ENCODE results near the gene PSMB2. TPM values are rescaled to one million over a fixed set of nuclear protein-coding genes. Genes with fewer than 3 reads are reported as not detected.
A peak's percentile ranks its signal among the peaks of the same experiment; 100 is the strongest.
"Not testable (repeated sequence)": the region's sequence is repeated elsewhere in the genome, so short reads cannot be mapped to it uniquely, and the experiment has no call there.

The PSMB2 gene
- 10 to 100 TPM; 78.6 to 95.7 TPM for total RNA-seq

DNA sequence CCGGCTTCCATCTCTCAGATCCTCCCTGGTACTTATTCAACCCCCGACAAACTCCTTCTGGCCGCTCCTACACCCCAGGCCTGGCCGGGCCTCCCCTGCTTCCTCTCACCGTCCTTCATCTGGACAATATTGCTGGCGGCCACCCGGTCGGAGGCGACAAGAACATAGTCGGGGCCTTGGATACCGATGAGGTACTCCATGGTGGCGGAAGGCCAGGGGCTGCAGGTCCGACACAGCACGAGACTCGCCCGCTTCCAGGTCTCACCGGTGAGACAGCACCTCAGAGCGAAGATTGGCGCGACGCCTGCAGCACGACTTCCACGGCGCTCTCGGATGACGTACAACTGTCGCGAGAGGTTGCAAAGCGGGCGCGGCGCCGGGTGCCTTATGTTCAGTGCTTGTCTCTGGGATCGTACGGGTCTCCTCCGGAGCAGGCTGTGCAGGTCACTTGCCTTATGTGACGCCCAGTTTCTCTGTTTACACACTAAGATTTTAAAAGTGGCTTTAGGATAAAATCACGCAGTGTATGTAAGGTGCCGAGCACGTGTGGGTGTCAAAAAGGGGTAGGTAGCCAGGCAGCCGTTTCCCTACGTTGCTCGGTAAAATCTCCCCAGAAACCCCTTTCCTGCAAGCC, at the start of gene PSMB2:
PSMB2 (minus strand) TSS at position 294 of the 634 bp plus-strand sequence; CDS start at position 200, 94 bp downstream.
- Mint-ChIP-seq H3K27me3 (peaks cover 28% of the 10 kb centered on the region), H3K4me1 (peaks cover 38% of the 10 kb centered on the region), H3K36me3 (ENCODE audit: low read depth) (peaks cover 6% of the 10 kb centered on the region), H3K27ac (peak within 1 kb of the TSS; percentile 99), H3K4me3 (peak within 1 kb of the TSS; percentile 99), H3K9me3 (no peaks in the 10 kb centered on the region)
- peak; percentile 97 for DNase-seq
- ChIA-PET POLR2A (no interaction called here), CTCF (no interaction called here)

DNA sequence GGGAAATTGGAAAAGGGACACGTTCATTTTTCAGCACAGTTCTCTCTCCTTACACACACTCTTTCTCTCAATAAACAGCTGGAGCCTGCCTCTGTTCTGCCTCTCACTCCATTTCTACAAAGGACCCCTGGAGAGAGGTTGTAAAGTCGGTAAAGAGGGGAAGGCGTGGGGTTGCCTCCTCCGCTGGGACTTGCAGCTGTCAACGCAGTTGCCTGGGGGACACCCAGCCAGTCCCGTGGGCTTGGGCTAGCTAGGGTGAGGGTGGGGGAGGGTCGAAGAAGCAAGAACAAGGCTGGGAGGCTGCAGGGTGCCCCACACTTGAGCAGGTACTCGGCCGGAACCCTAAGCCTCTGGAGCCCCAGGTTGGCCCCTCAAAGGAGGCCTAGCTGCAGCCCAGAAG, 49.8 kb upstream of the PSMB2 start:
- H3K4me3 Mint-ChIP-seq: no peak overlapping the region
- H3K4me1 Mint-ChIP-seq: no peaks in the 10 kb centered on the region
- ChIA-PET POLR2A (no interaction called here), CTCF (no interaction called here)
- H3K36me3 Mint-ChIP-seq (ENCODE audit: low read depth): no peaks in the 10 kb centered on the region
- H3K27ac Mint-ChIP-seq: no peak overlapping the region
- H3K9me3 Mint-ChIP-seq: no peaks in the 10 kb centered on the region
- peaks cover 17% of the 10 kb centered on the region for H3K27me3 Mint-ChIP-seq
- no peak for DNase-seq

DNA sequence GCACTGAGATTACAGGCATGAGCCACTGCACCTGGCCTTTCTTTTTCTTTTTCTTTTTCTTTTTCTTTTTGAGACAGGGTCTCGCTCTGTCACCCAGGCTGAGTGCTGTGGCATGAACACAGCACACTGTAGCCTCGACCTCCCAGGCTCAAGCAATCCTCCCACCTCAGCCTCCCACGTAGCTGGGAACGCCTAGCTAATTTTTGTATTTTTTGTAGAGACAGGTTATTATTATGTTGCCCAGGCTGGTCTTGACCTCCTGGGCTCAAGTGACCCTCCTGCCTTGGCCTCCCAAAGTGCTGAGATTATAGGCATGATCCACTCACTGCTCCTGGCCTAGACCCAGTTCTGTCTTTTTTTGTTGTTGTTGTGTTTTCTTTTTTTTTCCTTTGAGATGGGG, 48.8 kb upstream of the PSMB2 start:
- H3K36me3 Mint-ChIP-seq (ENCODE audit: low read depth); DNase-seq; H3K9me3 Mint-ChIP-seq; POLR2A ChIA-PET; H3K4me1 Mint-ChIP-seq; H3K4me3 Mint-ChIP-seq; H3K27ac Mint-ChIP-seq: not testable (repeated sequence)
- CTCF ChIA-PET: interaction anchor here (0.6 to 0.9 kb wide), 2 partner anchors 8 to 22 kb away, joined by 3 read pairs; no protein-coding TSS in a partner anchor
- peaks cover 15% of the 10 kb centered on the region for H3K27me3 Mint-ChIP-seq

DNA sequence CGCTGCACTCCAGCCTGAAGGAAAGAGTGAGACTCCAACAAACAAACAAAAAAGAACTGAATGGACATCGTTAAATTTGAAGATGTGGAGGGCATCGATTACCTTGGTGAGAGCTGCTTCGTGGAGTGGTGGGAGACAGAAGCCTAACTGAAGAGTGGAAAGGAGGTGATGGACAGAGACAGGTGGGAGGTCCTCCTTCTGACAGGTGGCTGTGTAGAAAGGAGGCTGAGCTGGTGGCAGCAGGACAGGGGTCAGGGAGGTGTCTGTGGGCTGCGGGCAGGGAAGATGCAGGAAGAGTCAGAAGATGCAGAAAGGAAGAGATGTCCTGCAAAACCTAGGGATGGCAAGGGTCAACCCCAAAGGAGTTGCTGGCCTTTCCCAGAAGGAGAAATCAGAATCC, 46.8 kb upstream of the PSMB2 start:
- CTCF ChIA-PET: no interaction called here
- Mint-ChIP-seq H3K4me3 (no peak overlapping the region), H3K4me1 (no peaks in the 10 kb centered on the region), H3K27ac (no peak overlapping the region), H3K9me3 (no peaks in the 10 kb centered on the region), H3K27me3 (peaks cover 18% of the 10 kb centered on the region), H3K36me3 (ENCODE audit: low read depth) (no peaks in the 10 kb centered on the region)
- DNase-seq: no peak
- POLR2A ChIA-PET: no interaction called here

DNA sequence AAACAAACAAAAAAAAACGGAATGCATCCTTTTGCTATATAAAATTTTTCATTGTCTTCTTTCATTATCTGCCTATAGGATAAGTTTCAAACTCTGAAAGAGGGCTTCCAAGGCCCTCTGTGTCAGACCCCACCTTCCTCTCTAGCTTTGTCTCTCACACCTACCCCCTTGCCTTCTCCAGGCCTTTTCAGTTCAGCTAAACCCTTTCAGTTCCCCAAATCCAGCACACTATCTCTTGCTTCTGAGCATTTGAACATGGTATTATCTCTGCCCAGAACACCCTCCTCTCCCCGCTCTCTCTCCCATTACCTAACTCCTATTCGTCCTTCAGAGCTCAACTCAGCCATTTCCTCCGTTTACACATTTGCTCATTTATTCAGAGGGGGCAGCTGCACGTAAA, 41.7 kb upstream of the PSMB2 start:
- Mint-ChIP-seq H3K27ac (no peak overlapping the region), H3K4me1 (no peaks in the 10 kb centered on the region), H3K4me3 (no peak overlapping the region), H3K9me3 (no peaks in the 10 kb centered on the region), H3K36me3 (ENCODE audit: low read depth) (no peaks in the 10 kb centered on the region), H3K27me3 (peaks cover 20% of the 10 kb centered on the region)
- ChIA-PET POLR2A (no interaction called here), CTCF (no interaction called here)
- DNase-seq: no peak

DNA sequence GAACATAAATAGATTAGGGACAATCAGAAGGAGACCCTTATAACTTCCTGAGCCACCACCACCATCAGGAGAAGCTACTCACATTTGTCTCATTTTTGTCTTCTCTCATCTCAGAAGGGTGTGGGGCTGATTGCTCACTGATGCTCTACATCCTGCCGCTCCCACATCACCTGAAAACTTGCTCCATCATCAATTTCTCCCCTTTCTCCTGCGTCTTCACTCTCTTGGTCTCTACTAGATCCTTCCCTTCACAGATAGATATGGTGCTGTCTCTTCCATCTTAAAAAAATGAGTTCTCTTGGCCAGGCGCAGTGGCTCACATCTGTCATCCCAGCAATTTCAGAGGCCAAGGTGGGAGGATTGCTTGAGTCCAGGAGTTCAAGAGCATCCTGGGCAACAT, 38.9 kb upstream of the PSMB2 start:
- Mint-ChIP-seq H3K9me3 (no peaks in the 10 kb centered on the region), H3K27me3 (peaks cover 17% of the 10 kb centered on the region), H3K4me3 (no peak overlapping the region), H3K27ac (no peak overlapping the region), H3K36me3 (ENCODE audit: low read depth) (no peaks in the 10 kb centered on the region), H3K4me1 (no peaks in the 10 kb centered on the region)
- CTCF ChIA-PET: no interaction called here
- DNase-seq: no peak
- POLR2A ChIA-PET: no interaction called here

DNA sequence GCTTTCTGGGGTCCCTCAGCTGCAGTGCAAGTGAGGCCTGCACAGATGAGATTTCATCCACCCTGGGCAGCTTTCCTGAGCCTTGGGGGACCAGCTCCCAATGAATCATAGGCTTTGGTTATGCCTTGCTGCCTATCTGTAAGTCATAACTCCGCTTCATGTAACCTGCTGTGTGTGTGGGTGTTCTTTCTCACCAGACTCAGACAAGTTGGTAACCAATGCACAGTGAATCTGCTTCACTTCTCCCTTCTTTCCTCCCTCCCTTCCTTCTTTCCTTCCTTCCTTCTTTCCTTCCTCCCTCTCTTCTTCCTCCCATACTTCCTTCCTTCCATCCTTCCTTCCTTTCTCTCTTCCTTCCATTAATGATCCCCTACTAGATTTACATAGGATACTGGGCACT, 34.4 kb upstream of the PSMB2 start:
- H3K27ac Mint-ChIP-seq: no peak overlapping the region
- H3K27me3 Mint-ChIP-seq: peaks cover 14% of the 10 kb centered on the region
- H3K36me3 Mint-ChIP-seq (ENCODE audit: low read depth): no peaks in the 10 kb centered on the region
- no peak for DNase-seq
- no peak overlapping the region for H3K4me3 Mint-ChIP-seq
- CTCF ChIA-PET: interaction anchor here (1.3 kb wide), 1 partner anchor 10 kb away, joined by 3 read pairs; no protein-coding TSS in a partner anchor
- peaks cover 5% of the 10 kb centered on the region for H3K4me1 Mint-ChIP-seq
- no peaks in the 10 kb centered on the region for H3K9me3 Mint-ChIP-seq
- POLR2A ChIA-PET: no interaction called here

DNA sequence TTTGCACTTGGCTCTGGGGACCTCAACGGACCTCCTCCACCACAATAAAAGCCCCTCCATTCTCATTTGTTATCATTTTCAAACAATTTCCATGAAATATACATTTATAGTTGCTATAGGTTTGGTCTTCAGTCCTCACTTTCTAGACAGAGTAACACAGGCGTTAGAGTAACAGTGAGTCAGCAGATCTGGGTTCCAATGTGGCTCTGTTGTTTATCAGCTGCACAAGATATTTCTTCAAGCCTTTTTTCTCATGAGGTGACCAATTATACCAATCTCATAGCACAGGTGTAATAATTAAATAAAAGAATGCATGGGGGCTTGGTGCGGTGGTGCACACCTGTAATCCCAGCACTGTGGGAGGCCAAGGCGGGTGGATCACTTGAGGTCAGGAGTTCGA, 32.8 kb upstream of the PSMB2 start:
- no peak for DNase-seq
- H3K27ac Mint-ChIP-seq: no peak overlapping the region
- H3K27me3 Mint-ChIP-seq: peaks cover 10% of the 10 kb centered on the region
- H3K9me3 Mint-ChIP-seq: no peaks in the 10 kb centered on the region
- H3K36me3 Mint-ChIP-seq (ENCODE audit: low read depth): no peaks in the 10 kb centered on the region
- ChIA-PET POLR2A (interaction anchor here (0.6 kb wide), 1 partner anchor 15 kb away, joined by 8 read pairs; no protein-coding TSS in a partner anchor), CTCF (interaction anchor here (0.7 kb wide), 1 partner anchor 314 kb away, joined by 4 read pairs; no protein-coding TSS in a partner anchor)
- H3K4me1 Mint-ChIP-seq: peaks cover 5% of the 10 kb centered on the region
- no peak overlapping the region for H3K4me3 Mint-ChIP-seq

DNA sequence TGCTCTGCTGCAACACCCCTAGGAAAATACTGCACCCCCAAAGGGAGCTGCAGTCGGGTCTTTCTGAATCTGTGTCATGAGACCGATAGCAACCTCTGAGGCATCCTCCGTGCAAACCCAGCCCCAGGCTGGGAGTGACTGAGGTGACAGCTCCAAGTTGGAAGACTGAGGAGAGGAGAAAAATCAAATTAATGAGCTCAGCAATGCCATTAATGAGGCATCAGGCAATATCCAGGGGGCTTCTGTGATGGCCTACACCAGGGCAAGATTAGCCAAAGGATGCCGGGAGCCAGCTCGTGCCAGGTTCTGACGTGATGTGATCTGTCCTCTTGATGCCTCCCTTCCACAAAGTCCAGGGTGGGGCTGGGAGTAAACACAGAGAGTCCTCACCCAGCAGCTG, 30.8 kb upstream of the PSMB2 start:
- Mint-ChIP-seq H3K27me3 (peaks cover 15% of the 10 kb centered on the region), H3K27ac (no peak overlapping the region)
- CTCF ChIA-PET: interaction anchor here (0.9 to 1.2 kb wide), 2 partner anchors 15 to 42 kb away, joined by 3 read pairs; no protein-coding TSS in a partner anchor

DNA sequence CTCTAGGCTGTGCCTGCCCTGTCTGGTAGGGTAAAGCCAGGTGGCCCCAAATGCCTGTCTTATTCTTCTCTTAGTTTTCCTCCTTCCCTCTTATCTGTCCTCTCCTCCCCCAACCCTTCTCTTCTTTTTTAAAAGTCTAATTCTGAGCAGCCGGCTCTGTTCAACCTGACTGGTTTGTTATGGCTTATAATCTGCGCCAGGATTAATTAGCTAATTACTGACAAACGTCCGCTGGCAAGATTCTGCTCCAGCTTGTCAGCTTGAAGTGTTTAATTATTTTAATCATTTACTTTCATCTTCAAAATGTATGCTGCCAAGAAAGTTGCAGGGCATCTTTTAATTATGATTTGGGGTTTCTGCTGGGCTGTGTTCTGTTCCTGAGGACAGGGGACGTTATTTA, 27.2 kb upstream of the PSMB2 start:
- no peaks in the 10 kb centered on the region for H3K9me3 Mint-ChIP-seq
- H3K27me3 Mint-ChIP-seq: peaks cover 19% of the 10 kb centered on the region
- ChIA-PET CTCF (interaction anchor here (1.0 to 1.9 kb wide), 2 partner anchors 21 to 23 kb away, joined by 3 to 6 read pairs; no protein-coding TSS in a partner anchor), POLR2A (no interaction called here)
- H3K36me3 Mint-ChIP-seq (ENCODE audit: low read depth): no peaks in the 10 kb centered on the region
- H3K4me1 Mint-ChIP-seq: peaks cover 3% of the 10 kb centered on the region
- no peak overlapping the region for H3K4me3 Mint-ChIP-seq
- no peak overlapping the region for H3K27ac Mint-ChIP-seq
- DNase-seq: no peak

More for the DNA sequence above, 30.8 kb upstream of the PSMB2 start:
- Mint-ChIP-seq H3K36me3 (ENCODE audit: low read depth) (no peaks in the 10 kb centered on the region), H3K9me3 (no peaks in the 10 kb centered on the region), H3K4me1 (peaks cover 5% of the 10 kb centered on the region), H3K4me3 (no peak overlapping the region)
- no peak for DNase-seq
- POLR2A ChIA-PET: interaction anchor here (0.6 kb wide), 1 partner anchor 273 kb away, joined by 7 read pairs; no protein-coding TSS in a partner anchor

DNA sequence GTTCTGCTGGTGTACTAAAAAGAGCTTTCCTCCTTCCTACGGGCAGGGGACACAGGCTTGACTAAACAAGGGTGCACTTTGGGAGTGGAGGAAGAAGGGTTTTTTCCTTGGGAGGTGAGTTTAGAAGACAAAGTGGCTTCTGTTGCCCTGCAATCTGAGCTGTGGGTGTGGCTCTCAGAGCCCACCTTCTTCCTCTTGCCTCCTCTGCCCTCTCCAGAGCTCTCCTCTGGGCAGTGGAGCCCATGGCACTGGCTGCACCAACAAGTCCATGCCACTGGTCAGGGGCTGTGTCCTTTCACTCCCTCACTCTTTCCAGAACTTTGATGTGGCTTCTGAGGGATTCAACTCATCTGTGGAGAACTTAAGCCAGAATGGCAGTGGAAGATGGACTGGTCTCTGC, 25.6 kb upstream of the PSMB2 start:
- POLR2A ChIA-PET: no interaction called here
- no peak for DNase-seq
- no peak overlapping the region for H3K27ac Mint-ChIP-seq
- H3K27me3 Mint-ChIP-seq: peaks cover 16% of the 10 kb centered on the region
- no peaks in the 10 kb centered on the region for H3K9me3 Mint-ChIP-seq
- no peak overlapping the region for H3K4me3 Mint-ChIP-seq
- no peaks in the 10 kb centered on the region for H3K36me3 Mint-ChIP-seq (ENCODE audit: low read depth)
- CTCF ChIA-PET: interaction anchor here (1.9 kb wide), 1 partner anchor 21 kb away, joined by 6 read pairs; no protein-coding TSS in a partner anchor
- H3K4me1 Mint-ChIP-seq: peaks cover 3% of the 10 kb centered on the region

DNA sequence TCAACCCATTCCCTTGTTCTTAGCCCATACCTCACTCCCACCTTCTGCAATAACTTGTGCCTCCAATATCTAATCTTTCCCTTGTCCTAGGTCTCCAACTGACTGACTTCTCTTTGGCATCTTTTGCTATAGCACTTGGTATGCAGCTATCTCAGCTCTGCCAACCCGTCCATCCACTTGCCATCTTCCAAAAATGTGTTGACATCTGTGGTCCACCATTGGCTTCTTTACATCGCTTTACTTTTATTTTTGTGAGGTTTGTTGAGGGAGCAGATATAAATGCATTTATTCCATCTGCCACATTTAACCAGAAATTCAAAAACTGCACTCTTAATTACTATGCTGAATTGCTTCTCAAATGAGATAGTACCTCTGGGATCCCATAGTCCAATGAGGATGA, 24.9 kb upstream of the PSMB2 start:
- Mint-ChIP-seq H3K4me1 (peaks cover 1% of the 10 kb centered on the region), H3K27ac (no peak overlapping the region), H3K36me3 (ENCODE audit: low read depth) (no peaks in the 10 kb centered on the region), H3K9me3 (no peaks in the 10 kb centered on the region), H3K4me3 (no peak overlapping the region), H3K27me3 (peaks cover 20% of the 10 kb centered on the region)
- no peak for DNase-seq
- ChIA-PET POLR2A (no interaction called here), CTCF (interaction anchor here (0.5 kb wide), 1 partner anchor 527 kb away, joined by 5 read pairs; no protein-coding TSS in a partner anchor)

DNA sequence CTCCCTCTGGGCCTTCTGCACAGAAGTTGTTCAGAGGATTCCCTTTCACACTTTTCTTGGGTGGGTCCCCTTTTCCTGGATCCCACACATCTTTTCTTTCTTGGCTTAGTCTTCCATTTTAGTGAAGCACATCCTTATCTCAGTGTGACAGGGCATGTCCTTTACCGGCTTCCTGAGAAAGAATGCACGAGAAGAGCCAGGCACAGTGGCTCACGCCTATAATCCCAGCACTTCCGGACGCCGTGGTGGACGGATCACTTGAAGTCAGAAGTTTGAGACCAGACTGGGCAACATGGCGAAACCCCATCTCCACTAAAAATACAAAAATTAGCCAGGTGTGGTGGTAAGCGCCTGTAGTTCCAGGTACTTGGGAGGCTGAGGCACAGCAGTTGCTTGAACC, 22.1 kb upstream of the PSMB2 start:
- Mint-ChIP-seq H3K36me3 (ENCODE audit: low read depth) (no peaks in the 10 kb centered on the region), H3K9me3 (no peaks in the 10 kb centered on the region), H3K4me1 (no peaks in the 10 kb centered on the region), H3K27ac (no peak overlapping the region), H3K27me3 (peaks cover 18% of the 10 kb centered on the region), H3K4me3 (no peak overlapping the region)
- ChIA-PET CTCF (interaction anchor here (0.7 kb wide), 1 partner anchor 26 kb away, joined by 3 read pairs; no protein-coding TSS in a partner anchor), POLR2A (no interaction called here)
- no peak for DNase-seq

DNA sequence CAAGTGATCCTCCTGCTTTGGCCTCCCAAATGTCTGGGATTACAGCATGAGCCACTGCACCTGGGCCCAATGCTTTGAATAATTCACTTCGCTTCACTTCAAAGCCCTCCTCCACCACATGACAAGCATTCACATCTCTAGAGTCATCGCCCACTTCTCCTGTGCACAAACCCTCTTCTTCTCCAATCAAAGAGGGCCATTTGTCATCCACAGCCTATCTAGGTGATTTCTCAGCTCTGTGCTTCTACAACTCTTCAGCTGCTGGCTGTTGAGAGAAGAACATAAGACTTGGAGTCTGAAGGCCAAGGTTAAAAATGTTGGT, 20.1 kb upstream of the PSMB2 start:
- no peak for DNase-seq
- H3K27ac Mint-ChIP-seq: no peak overlapping the region
- CTCF ChIA-PET: no interaction called here
- POLR2A ChIA-PET: no interaction called here
- no peaks in the 10 kb centered on the region for H3K9me3 Mint-ChIP-seq
- no peaks in the 10 kb centered on the region for H3K36me3 Mint-ChIP-seq (ENCODE audit: low read depth)
- H3K4me3 Mint-ChIP-seq: no peak overlapping the region
- peaks cover 8% of the 10 kb centered on the region for H3K27me3 Mint-ChIP-seq
- no peaks in the 10 kb centered on the region for H3K4me1 Mint-ChIP-seq

All from activated CD4-positive, alpha-beta T cell treated with anti-CD3 and anti-CD28 coated beads, Interleukin-2, amount 10 ng/mL, durations not matched to agents 7 days and 5 days (primary cell).